HG02610 (cell line): ENCODE measurements around the gene RAD51B.
A peak's percentile ranks its signal among the peaks of the same experiment; 100 is the strongest.

Source experiments
- ATAC-seq: cut with Tn5 transposase; IDR thresholded peaks from one replicate; pipeline ENCODE4 v1.9.1; 2021; ENCODE audit warnings: mild to moderate bottlenecking, moderate library complexity; ENCODE audit not compliant: unreplicated experiment

The RAD51B gene

GRCh38 chr14:68343534-68344118 lies 524.0 kb downstream of the RAD51B start:
- no peak for ATAC-seq

GRCh38 chr14:68345738-68346137 lies 526.2 kb downstream of the RAD51B start:
- no peak for ATAC-seq

- ATAC-seq: no peak
Observed at GRCh38 chr14:68346556-68347343, 527.2 kb downstream of the RAD51B start.

- no peak for ATAC-seq
Observed at GRCh38 chr14:68349900-68350629, 530.5 kb downstream of the RAD51B start.

- no peak for ATAC-seq
Observed at GRCh38 chr14:68355415-68355814, 535.8 kb downstream of the RAD51B start.

- ATAC-seq: no peak
Observed at GRCh38 chr14:68357777-68358176, 538.2 kb downstream of the RAD51B start.

- no peak for ATAC-seq
Observed at GRCh38 chr14:68358500-68358899, 538.9 kb downstream of the RAD51B start.

GRCh38 chr14:68359022-68359836 lies 539.6 kb downstream of the RAD51B start:
- ATAC-seq: no peak

- no peak for ATAC-seq
Observed at GRCh38 chr14:68359837-68360552, 540.4 kb downstream of the RAD51B start.

GRCh38 chr14:68361231-68361630 lies 541.7 kb downstream of the RAD51B start:
- no peak for ATAC-seq

- ATAC-seq: no peak
Observed at GRCh38 chr14:68362846-68363245, 543.3 kb downstream of the RAD51B start.

GRCh38 chr14:68363466-68363842 lies 543.9 kb downstream of the RAD51B start:
- no peak for ATAC-seq

- no peak for ATAC-seq
Observed at GRCh38 chr14:68363843-68364767, 544.5 kb downstream of the RAD51B start.

- no peak for ATAC-seq
Observed at GRCh38 chr14:68364792-68365192, 545.2 kb downstream of the RAD51B start.

GRCh38 chr14:68365228-68365627 lies 545.6 kb downstream of the RAD51B start:
- ATAC-seq: no peak

- no peak for ATAC-seq
Observed at GRCh38 chr14:68366656-68367055, 547.1 kb downstream of the RAD51B start.

GRCh38 chr14:68367536-68367935 lies 548.0 kb downstream of the RAD51B start:
- no peak for ATAC-seq

- ATAC-seq: peak; percentile 54
Observed at GRCh38 chr14:68368850-68369249, 549.3 kb downstream of the RAD51B start.

- ATAC-seq: peak; percentile 80
Observed at GRCh38 chr14:68369281-68370056, 549.9 kb downstream of the RAD51B start.
